K562 (cell line): ENCODE data around the gene HERC3. TPM values are rescaled to one million over a fixed set of nuclear protein-coding genes. Genes with fewer than 3 reads are reported as not detected.

Experiments
- ATAC-seq: fragments of 200-7000 bp; cut with Tn5 transposase; 3 replicates; pipeline ENCODE4 v1.9.1; 2020; ENCODE audit warnings: moderate library complexity
- BruUV-seq: library from RNA; stranded (reverse); fragments of 400-500 nt; replicated peaks from 2 replicates; lab custom pipeline; 2021; lab: Mats Ljungman, UMichigan
- CTCF ChIA-PET: fragments of 300-600 bp; formaldehyde crosslinking; extraction: SDS; loops from one replicate; lab custom pipeline; 2021; ENCODE audit warnings: low intra/inter-chr PET ratio; lab: Yijun Ruan, JAX
- POLR2A ChIA-PET: fragments of 300-600, 350-650 bp; sonication (Branson Sonifier 250); formaldehyde crosslinking; extraction: SDS; loops from one replicate; lab custom pipeline; 2021; ENCODE audit warnings: antibody characterized with exemption, inconsistent platforms; lab: Yijun Ruan, JAX
- DNase-seq, 4 experiments: peaks; one replicate each; pipeline versions ENCODE4 v3.0.0 to v3.0.0-alpha.2; 2011 to 2018; ENCODE audit warnings: low spot score in 3 of 4, mixed read lengths in 3 of 4; ENCODE audit errors: extremely low read depth in 1 of 4
- FAIRE-seq: peaks from 2 replicates; lab custom pipeline; 2011; peaks lifted over from hg19 to GRCh38; lab: Jason Lieb, UNC
- H2AFZ ChIP-seq: 2 replicates; pipeline ENCODE4 v1.6.0; 2011; ENCODE audit warnings: low read depth, low read length, control low read depth, inconsistent platforms
- H3K27ac ChIP-seq: fragments of 200-600 bp; 3 replicates; pipeline ENCODE4 v1.8.0; 2011; ENCODE audit warnings: low read depth, mild to moderate bottlenecking, control low read depth, inconsistent platforms, low read length, moderate library complexity, mixed read lengths; ENCODE audit errors: extremely low read depth
- H3K27me3 ChIP-seq, 2 experiments: fragments of 300-600 bp in 1 of 2; 2 replicates in 1 of 2; 3 replicates in 1 of 2; pipeline versions ENCODE4 v1.6.0 to v1.8.0; 2011; ENCODE audit warnings: inconsistent platforms in 2 of 2, low read length in 2 of 2, mild to moderate bottlenecking in 1 of 2, mixed read lengths in 1 of 2, moderate library complexity in 1 of 2; ENCODE audit not compliant: control insufficient read depth in 2 of 2, insufficient read depth in 2 of 2
- H3K36me3 ChIP-seq: fragments of 300-600 bp; 3 replicates; pipeline ENCODE4 v1.8.0; 2011; ENCODE audit warnings: mild to moderate bottlenecking, low read length, inconsistent platforms; ENCODE audit not compliant: control insufficient read depth, insufficient read depth
- H3K4me1 ChIP-seq, 2 experiments: fragments of 200-600 bp in 1 of 2; replicated peaks in 1 of 2; 2 replicates in 1 of 2; 3 replicates in 1 of 2; pipeline versions ENCODE4 v1.5.1 to v1.8.0; 2011; ENCODE audit warnings: inconsistent platforms in 2 of 2, low read length in 2 of 2, mild to moderate bottlenecking in 1 of 2, mixed read lengths in 1 of 2, moderate library complexity in 1 of 2; ENCODE audit not compliant: control insufficient read depth in 2 of 2, insufficient read depth in 2 of 2
- H3K4me2 ChIP-seq: 2 replicates; pipeline ENCODE4 v1.6.1; 2011; ENCODE audit warnings: low read length, control low read depth, inconsistent platforms, mixed read lengths; ENCODE audit not compliant: insufficient read depth
- H3K4me3 ChIP-seq: fragments of 200-600 bp; sonication (generic), shearing (Covaris generic); 2 replicates; pipeline ENCODE4 v1.5.1; 2016; ENCODE audit warnings: control low read depth, inconsistent platforms
- H3K79me2 ChIP-seq: fragments of 200-600 bp; 3 replicates; pipeline ENCODE4 v1.8.0; 2011; ENCODE audit warnings: low read length, inconsistent platforms; ENCODE audit not compliant: control insufficient read depth, insufficient read depth
- H3K9ac ChIP-seq, 2 experiments: 2 replicates each; pipeline versions ENCODE4 v1.6.0 to v1.6.1; 2011; ENCODE audit warnings: low read depth in 2 of 2, low read length in 2 of 2, control low read depth in 1 of 2, inconsistent platforms in 1 of 2, mild to moderate bottlenecking in 1 of 2, mixed read lengths in 1 of 2; ENCODE audit not compliant: insufficient read depth in 1 of 2
- H3K9me1 ChIP-seq: one replicate; pipeline ENCODE4 v1.6.0; 2011; ENCODE audit warnings: inconsistent platforms, mild to moderate bottlenecking, low read length, moderate library complexity; ENCODE audit not compliant: control insufficient read depth, insufficient read depth
- H3K9me3 ChIP-seq: replicated peaks from 2 replicates; pipeline ENCODE4 v1.5.1; 2011; ENCODE audit warnings: low read depth, low read length, inconsistent platforms; ENCODE audit not compliant: control insufficient read depth, insufficient read depth
- H4K20me1 ChIP-seq: replicated peaks from 2 replicates; pipeline ENCODE4 v1.6.1; 2011; ENCODE audit warnings: low read length, inconsistent platforms, mixed read lengths; ENCODE audit not compliant: control insufficient read depth, insufficient read depth
- ARID3B ChIP-seq: fragments of 250-450 bp; sonication (Bioruptor Pico); IDR thresholded peaks from 2 replicates; pipeline ENCODE4 v1.4.0; 2020; ENCODE audit warnings: borderline replicate concordance
- ATF7 ChIP-seq: fragments of 450-650 bp; IDR thresholded peaks from 2 replicates; pipeline ENCODE4 v1.7.1; 2014; ENCODE audit warnings: mild to moderate bottlenecking, moderate library complexity
- BCOR ChIP-seq: fragments of 450-650 bp; IDR thresholded peaks from 2 replicates; pipeline ENCODE4 v1.6.1; 2016
- CHD2 ChIP-seq: IDR thresholded peaks from 2 replicates; pipeline ENCODE4 v1.6.1; 2011; ENCODE audit warnings: low read depth, low read length
- EP400 ChIP-seq: fragments of 450-650 bp; IDR thresholded peaks from 2 replicates; pipeline ENCODE4 v1.6.1; 2017; ENCODE audit warnings: antibody characterized with exemption, mild to moderate bottlenecking, moderate library complexity
- HNRNPH1 ChIP-seq: fragments of 200-400 bp; formaldehyde crosslinking; optimal IDR thresholded peaks from 2 replicates; pipeline ENCODE3; 2017; ENCODE audit warnings: low read depth, mild to moderate bottlenecking, low read length, moderate library complexity
- NCOA4 ChIP-seq: fragments of 450-650 bp; IDR thresholded peaks from 2 replicates; pipeline ENCODE4 v1.6.1; 2018; ENCODE audit warnings: mild to moderate bottlenecking; ENCODE audit not compliant: partially characterized antibody
- SMARCA4 ChIP-seq: fragments of 450-650 bp; IDR thresholded peaks from 2 replicates; pipeline ENCODE4 v1.6.1; 2016
- SRSF3 ChIP-seq: fragments of 200-400 bp; formaldehyde crosslinking; IDR thresholded peaks from 2 replicates; pipeline ENCODE4 v1.6.1; 2016; ENCODE audit warnings: mild to moderate bottlenecking, low read length, moderate library complexity; ENCODE audit not compliant: insufficient read depth
- ZNF175 ChIP-seq: fragments of 200-800 bp; sonication (Bioruptor generic); IDR thresholded peaks from 2 replicates; pipeline ENCODE4 v1.6.1; 2016; ENCODE audit warnings: low read depth, mild to moderate bottlenecking, missing genetic modification characterization, missing compliant biosample characterization
- ZNF224 ChIP-seq: sonication (generic); formaldehyde crosslinking; IDR thresholded peaks from 2 replicates; pipeline ENCODE4 v1.8.0; 2022; ENCODE audit warnings: mild to moderate bottlenecking, missing genetic modification reagents
- ZNF561 ChIP-seq: fragments of 450-650 bp; formaldehyde crosslinking; conservative IDR thresholded peaks from 2 replicates; pipeline ENCODE4 v1.4.0; 2020; ENCODE audit warnings: mild to moderate bottlenecking, moderate library complexity
- ZNF699 ChIP-seq: fragments of 250-450 bp; sonication (Bioruptor Pico); IDR thresholded peaks from 2 replicates; pipeline ENCODE4 v1.8.0; 2021; ENCODE audit warnings: mild to moderate bottlenecking, moderate library complexity; ENCODE audit not compliant: insufficient replicate concordance
- WGBS: fragments of 100-300 bp; shearing (Covaris generic); methylation state at CpG from one replicate; pipeline ENCODE4 v1.1.6; 2016; ENCODE audit warnings: low coverage, mixed read lengths; ENCODE audit not compliant: insufficient coverage; ENCODE audit errors: missing lambda C conversion rate; 5-methylcytosine and 5-hydroxymethylcytosine counted together
- in situ Hi-C: fragments of 300-500 bp; cut with MboI; formaldehyde crosslinking; loops from 4 replicates; pipeline ENCODE4 v1.15.0; 2018; ENCODE audit warnings: inconsistent platforms, mixed read lengths
- intact Hi-C: fragments of 100-400 bp; cut with micrococcal nuclease; formaldehyde crosslinking; loops from 2 replicates; pipeline ENCODE4 v1.14.2; 2022
- polyA plus RNA-seq, 8 experiments: library from polyadenylated mRNA; depleted of rRNA in 4 of 8; stranded (reverse) in 5 of 8; unstranded in 3 of 8; fragments of >200 nt; fragmentation: Nextera tagmentation in 2 of 8; fragmentation: Illumina TruSeq in 1 of 8; extraction: Ambion mirVana in 2 of 8; extraction: Trizol in 1 of 8; gene quantifications; 2 replicates each; pipeline versions ENCODE4 v1.2.1 to v1.2.3, GENCODE V29; 2011 to 2014; ENCODE audit warnings: inconsistent platforms in 1 of 8, missing spikeins in 1 of 8
- total RNA-seq, 7 experiments: library from RNA; depleted of rRNA in 6 of 7; stranded (reverse); fragments of >200 nt in 6 of 7; fragmentation: Illumina TruSeq in 2 of 7; extraction: Trizol in 2 of 7; gene quantifications; 2 replicates each; pipeline versions ENCODE4 v1.2.1 to v1.2.3, GENCODE V29; 2011 to 2021; ENCODE audit warnings: low replicate concordance in 1 of 7
- TF ChIP-seq, protein P1 (sequence below): fragments of 250-450 bp; sonication (Bioruptor Pico); IDR thresholded peaks from 2 replicates; pipeline ENCODE4 v1.9.0; 2021; ENCODE audit warnings: mild to moderate bottlenecking
- TF ChIP-seq, protein P2 (sequence below): sonication (generic); formaldehyde crosslinking; IDR thresholded peaks from 2 replicates; pipeline ENCODE4 v1.8.0; 2022; ENCODE audit warnings: mild to moderate bottlenecking, low read depth, missing genetic modification reagents

The HERC3 gene
- total and polyA plus RNA-seq, 9 of the 15 experiments (the other 6 are each of a cell fraction or from before 2014, with no cell fraction given): 1.8 to 13.1 (median 7.6) TPM

- Histone ChIP-seq H3K36me3 (peaks cover 5% of the 10 kb centered on the region; the same call in 2 of the 3 replicates), H3K9ac (no peak overlapping the region), H3K9me1 (no peaks in the 10 kb centered on the region), H3K79me2 (no peaks in the 10 kb centered on the region), H3K4me2 (no peak overlapping the region), H2AFZ (no peak overlapping the region), H4K20me1 (no peaks in the 10 kb centered on the region), H3K4me1 (peaks cover 0 to 3% of the 10 kb centered on the region in 2 experiments; a peak in 2 of 5 replicates), H3K4me3 (no peak overlapping the region), H3K9me3 (no peaks in the 10 kb centered on the region), H3K27ac (no peak overlapping the region), H3K27me3 (no peaks in the 10 kb centered on the region)
- in situ Hi-C loops: no loop called here
- no TSS peak for BruUV-seq
- ATAC-seq: no peak
- ChIA-PET CTCF (no interaction called here), POLR2A (interaction anchor here (0.7 kb wide), 1 partner anchor 1232 kb away, joined by 3 read pairs; no protein-coding TSS in a partner anchor)
- TF ChIP-seq ZNF224 (CRISPR knock-in tag) (no peak), ARID3B (CRISPR knock-in tag) (no peak), NCOA4 (no peak), ATF7 (no peak), BCOR (no peak)
- intact Hi-C loops: no loop called here
- DNase-seq: no peak
- FAIRE-seq: no peak
These were observed 13.5 kb downstream of the HERC3 start for GRCh38 chr4:88605736-88606135.

DNA sequence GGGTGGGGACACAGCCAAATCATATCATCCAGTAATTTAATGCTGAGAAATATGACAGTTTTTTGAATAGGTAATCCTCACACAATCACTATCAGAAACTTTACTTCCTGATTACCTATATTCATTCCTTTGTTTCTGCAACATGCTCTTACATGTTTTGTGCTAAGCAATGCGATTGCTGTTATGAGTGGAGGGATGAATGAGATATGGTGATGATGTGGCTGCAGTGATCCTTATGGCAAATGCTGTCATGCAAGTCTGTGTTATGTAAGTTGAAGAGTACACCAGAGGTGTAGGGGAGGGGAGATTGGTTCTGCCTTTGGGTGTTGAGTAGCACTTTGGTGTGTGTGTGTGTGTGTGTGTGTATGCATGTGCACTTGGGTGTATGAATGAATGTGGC is 14.6 kb downstream of the HERC3 start:
- CTCF ChIA-PET: no interaction called here
- Histone ChIP-seq H3K27me3 (no peaks in the 10 kb centered on the region), H3K79me2 (no peaks in the 10 kb centered on the region), H3K4me3 (no peak overlapping the region), H2AFZ (no peak overlapping the region), H3K27ac (no peak overlapping the region), H3K9ac (no peak overlapping the region), H3K36me3 (peaks cover 5% of the 10 kb centered on the region; the same call in 2 of the 3 replicates), H3K9me3 (no peaks in the 10 kb centered on the region), H4K20me1 (no peaks in the 10 kb centered on the region), H3K4me2 (no peak overlapping the region), H3K9me1 (no peaks in the 10 kb centered on the region), H3K4me1 (peaks cover 0 to 3% of the 10 kb centered on the region in 2 experiments; a peak in 2 of 5 replicates)
- WGBS: 93% methylated on average over 1 of the region's 1 CpG
- POLR2A ChIA-PET: no interaction called here
- no peak for FAIRE-seq
- intact Hi-C loops (no loop called here), in situ Hi-C loops (no loop called here)
- ATAC-seq: no peak
- no peak for DNase-seq
- no TSS peak for BruUV-seq
- TF ChIP-seq, protein P1, sequence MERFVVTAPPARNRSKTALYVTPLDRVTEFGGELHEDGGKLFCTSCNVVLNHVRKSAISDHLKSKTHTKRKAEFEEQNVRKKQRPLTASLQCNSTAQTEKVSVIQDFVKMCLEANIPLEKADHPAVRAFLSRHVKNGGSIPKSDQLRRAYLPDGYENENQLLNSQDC: no peak
- TF ChIP-seq EP400 (no peak), CHD2 (no peak), ZNF175 (CRISPR knock-in tag) (no peak), SRSF3 (no peak), ZNF699 (CRISPR knock-in tag) (no peak), HNRNPH1 (no peak), ZNF561 (CRISPR knock-in tag) (no peak), SMARCA4 (no peak)
- TF ChIP-seq, protein P2, sequence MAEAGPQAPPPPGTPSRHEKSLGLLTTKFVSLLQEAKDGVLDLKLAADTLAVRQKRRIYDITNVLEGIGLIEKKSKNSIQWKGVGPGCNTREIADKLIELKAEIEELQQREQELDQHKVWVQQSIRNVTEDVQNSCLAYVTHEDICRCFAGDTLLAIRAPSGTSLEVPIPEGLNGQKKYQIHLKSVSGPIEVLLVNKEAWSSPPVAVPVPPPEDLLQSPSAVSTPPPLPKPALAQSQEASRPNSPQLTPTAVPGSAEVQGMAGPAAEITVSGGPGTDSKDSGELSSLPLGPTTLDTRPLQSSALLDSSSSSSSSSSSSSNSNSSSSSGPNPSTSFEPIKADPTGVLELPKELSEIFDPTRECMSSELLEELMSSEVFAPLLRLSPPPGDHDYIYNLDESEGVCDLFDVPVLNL (CRISPR knock-in tag): no peak
